H9 (cell line): Measurements from ENCODE around the gene TNFRSF4. TPM values are rescaled to one million over a fixed set of nuclear protein-coding genes. Genes with fewer than 3 reads are reported as not detected.
A peak's percentile ranks its signal among the peaks of the same experiment; 100 is the strongest.

Source experiments
- DNase-seq: peaks from one replicate; pipeline ENCODE4 v3.0.0-alpha.2; 2017
- H2AFZ ChIP-seq: one replicate; pipeline ENCODE4 v1.6.1; 2013; ENCODE audit warnings: mild to moderate bottlenecking, low read length, control low read depth, moderate library complexity
- H2AK5ac ChIP-seq: 2 replicates; pipeline ENCODE4 v1.6.1; 2013; ENCODE audit warnings: low read length, control low read depth, mixed read lengths; ENCODE audit not compliant: insufficient read length
- H2BK120ac ChIP-seq: one replicate; pipeline ENCODE4 v1.6.1; 2013; ENCODE audit warnings: low read depth, mild to moderate bottlenecking, low read length, control low read depth, inconsistent platforms; ENCODE audit not compliant: poor library complexity, severe bottlenecking
- H2BK12ac ChIP-seq: 2 replicates; pipeline ENCODE4 v1.6.1; 2013; ENCODE audit warnings: low read length, control low read depth, mixed read lengths, low read depth; ENCODE audit not compliant: insufficient read length
- H2BK15ac ChIP-seq: 2 replicates; pipeline ENCODE4 v1.6.1; 2013; ENCODE audit warnings: low read depth, low read length, control low read depth
- H2BK20ac ChIP-seq: one replicate; pipeline ENCODE4 v1.6.1; 2013; ENCODE audit warnings: low read depth, mild to moderate bottlenecking, low read length, control low read depth, inconsistent platforms; ENCODE audit not compliant: poor library complexity, severe bottlenecking
- H2BK5ac ChIP-seq: 2 replicates; pipeline ENCODE4 v1.6.1; 2013; ENCODE audit warnings: low read length, control low read depth, mixed read lengths; ENCODE audit not compliant: insufficient read length
- H3K14ac ChIP-seq: 2 replicates; pipeline ENCODE4 v1.6.1; 2013; ENCODE audit warnings: low read length, control low read depth; ENCODE audit not compliant: insufficient read depth
- H3K18ac ChIP-seq: 2 replicates; pipeline ENCODE4 v1.6.1; 2013; ENCODE audit warnings: low read depth, mild to moderate bottlenecking, mixed read lengths, low read length, control low read depth; ENCODE audit not compliant: insufficient read length
- H3K23ac ChIP-seq: 2 replicates; pipeline ENCODE4 v1.6.1; 2013; ENCODE audit warnings: low read length, control low read depth, mixed read lengths, low read depth; ENCODE audit not compliant: insufficient read length
- H3K23me2 ChIP-seq: 2 replicates; pipeline ENCODE4 v1.6.1; 2013; ENCODE audit warnings: low read depth, mild to moderate bottlenecking, mixed read lengths, low read length, control low read depth; ENCODE audit not compliant: insufficient read length, poor library complexity, severe bottlenecking
- H3K27ac ChIP-seq: 2 replicates; pipeline ENCODE4 v1.5.1; 2013; ENCODE audit warnings: low read length, control low read depth, mixed read lengths, low read depth; ENCODE audit not compliant: insufficient read length
- H3K27me3 ChIP-seq: 2 replicates; pipeline ENCODE4 v1.6.1; 2013; ENCODE audit warnings: low read length, control low read depth, inconsistent platforms; ENCODE audit not compliant: insufficient read depth
- H3K4ac ChIP-seq: 2 replicates; pipeline ENCODE4 v1.6.1; 2013; ENCODE audit warnings: low read depth, mild to moderate bottlenecking, control low read depth, inconsistent platforms, low read length, moderate library complexity
- H3K4me1 ChIP-seq: 2 replicates; pipeline ENCODE4 v1.6.1; 2013; ENCODE audit warnings: low read length, control low read depth, inconsistent platforms; ENCODE audit not compliant: insufficient read depth
- H3K4me2 ChIP-seq: 2 replicates; pipeline ENCODE4 v1.6.1; 2013; ENCODE audit warnings: low read length, control low read depth, mixed read lengths; ENCODE audit not compliant: insufficient read length, insufficient read depth
- H3K56ac ChIP-seq: 2 replicates; pipeline ENCODE4 v1.6.1; 2013; ENCODE audit warnings: low read depth, mild to moderate bottlenecking, mixed read lengths, low read length, control low read depth; ENCODE audit not compliant: insufficient read length
- H3K79me1 ChIP-seq: 2 replicates; pipeline ENCODE4 v1.6.1; 2013; ENCODE audit warnings: low read depth, mild to moderate bottlenecking, moderate library complexity, low read length, control low read depth, inconsistent platforms; ENCODE audit not compliant: insufficient read depth, poor library complexity, severe bottlenecking
- H3K79me2 ChIP-seq: 2 replicates; pipeline ENCODE4 v1.6.1; 2013; ENCODE audit warnings: low read length, control low read depth, inconsistent platforms; ENCODE audit not compliant: insufficient read depth
- H3K9ac ChIP-seq: 2 replicates; pipeline ENCODE4 v1.6.1; 2013; ENCODE audit warnings: low read length, control low read depth, mixed read lengths; ENCODE audit not compliant: insufficient read length; ENCODE audit errors: extremely low read depth
- H3K9me3 ChIP-seq: one replicate; pipeline ENCODE4 v1.6.1; 2013; ENCODE audit warnings: low read depth, low read length, inconsistent platforms; ENCODE audit not compliant: control insufficient read depth
- H3T11ph ChIP-seq: one replicate; pipeline ENCODE4 v1.6.1; 2013; ENCODE audit warnings: mild to moderate bottlenecking, low read length, control low read depth, inconsistent platforms
- H4K20me1 ChIP-seq: one replicate; pipeline ENCODE4 v1.6.1; 2013; ENCODE audit not compliant: control insufficient read depth, insufficient read length, insufficient read depth
- H4K5ac ChIP-seq: 2 replicates; pipeline ENCODE4 v1.6.1; 2013; ENCODE audit warnings: low read depth, mild to moderate bottlenecking, mixed read lengths, low read length, control low read depth; ENCODE audit not compliant: insufficient read length
- H4K8ac ChIP-seq: replicated peaks from 2 replicates; pipeline ENCODE4 v1.6.1; 2013; ENCODE audit warnings: low read length, control low read depth, mixed read lengths, low read depth; ENCODE audit not compliant: insufficient read length
- H4K91ac ChIP-seq: 2 replicates; pipeline ENCODE4 v1.6.1; 2013; ENCODE audit warnings: low read depth, mild to moderate bottlenecking, moderate library complexity, mixed read lengths, low read length, control low read depth; ENCODE audit not compliant: insufficient read length
- H3K27ac Mint-ChIP-seq, 3 experiments: 2 replicates in 2 of 3; 3 replicates in 1 of 3; pipeline ENCODE4 v1.8.0; 2020 to 2021; ENCODE audit warnings: mixed read lengths in 3 of 3, mild to moderate bottlenecking in 1 of 3, moderate library complexity in 1 of 3
- H3K27me3 Mint-ChIP-seq: 2 replicates; pipeline ENCODE4 v1.8.0; 2021; ENCODE audit warnings: low read depth, mild to moderate bottlenecking, moderate library complexity, mixed read lengths
- H3K36me3 Mint-ChIP-seq, 3 experiments: 2 replicates in 2 of 3; 3 replicates in 1 of 3; pipeline ENCODE4 v1.8.0; 2020 to 2021; ENCODE audit warnings: low read depth in 3 of 3, mixed read lengths in 3 of 3; ENCODE audit not compliant: insufficient read depth in 1 of 3
- H3K4me1 Mint-ChIP-seq, 2 experiments: 2 replicates each; pipeline ENCODE4 v1.8.0; 2020; ENCODE audit warnings: mixed read lengths in 2 of 2
- H3K4me3 Mint-ChIP-seq, 2 experiments: 2 replicates in 1 of 2; 3 replicates in 1 of 2; pipeline ENCODE4 v1.8.0; 2020 to 2021; ENCODE audit warnings: mild to moderate bottlenecking in 2 of 2, mixed read lengths in 2 of 2, moderate library complexity in 1 of 2
- H3K9me3 Mint-ChIP-seq, 2 experiments: 2 replicates in 1 of 2; 3 replicates in 1 of 2; pipeline ENCODE4 v1.8.0; 2020; ENCODE audit warnings: mild to moderate bottlenecking in 2 of 2, mixed read lengths in 2 of 2, moderate library complexity in 1 of 2
- WGBS: extraction: QIAGEN DNeasy Blood & Tissue Kit; methylation state at CpG from one replicate; pipeline ENCODE4 v1.1.7; 2013; ENCODE audit warnings: missing lambda C conversion rate, low lambda C conversion rate, mixed read lengths; ENCODE audit not compliant: insufficient read length; ENCODE audit errors: extremely low coverage; 5-methylcytosine and 5-hydroxymethylcytosine counted together
- total RNA-seq: library from RNA; stranded (reverse); gene quantifications from 2 replicates; pipeline ENCODE4 v1.2.1, GENCODE V29; 2021
- TF ChIP-seq, protein P1 (sequence below): fragments of 200-600 bp; sonication (generic); conservative IDR thresholded peaks from 3 replicates; pipeline ENCODE4 v1.8.0; 2021; ENCODE audit warnings: antibody characterized with exemption, mild to moderate bottlenecking

Gene TNFRSF4
- total RNA-seq, 1 experiment from 2014 or later: 0.24 TPM

DNA sequence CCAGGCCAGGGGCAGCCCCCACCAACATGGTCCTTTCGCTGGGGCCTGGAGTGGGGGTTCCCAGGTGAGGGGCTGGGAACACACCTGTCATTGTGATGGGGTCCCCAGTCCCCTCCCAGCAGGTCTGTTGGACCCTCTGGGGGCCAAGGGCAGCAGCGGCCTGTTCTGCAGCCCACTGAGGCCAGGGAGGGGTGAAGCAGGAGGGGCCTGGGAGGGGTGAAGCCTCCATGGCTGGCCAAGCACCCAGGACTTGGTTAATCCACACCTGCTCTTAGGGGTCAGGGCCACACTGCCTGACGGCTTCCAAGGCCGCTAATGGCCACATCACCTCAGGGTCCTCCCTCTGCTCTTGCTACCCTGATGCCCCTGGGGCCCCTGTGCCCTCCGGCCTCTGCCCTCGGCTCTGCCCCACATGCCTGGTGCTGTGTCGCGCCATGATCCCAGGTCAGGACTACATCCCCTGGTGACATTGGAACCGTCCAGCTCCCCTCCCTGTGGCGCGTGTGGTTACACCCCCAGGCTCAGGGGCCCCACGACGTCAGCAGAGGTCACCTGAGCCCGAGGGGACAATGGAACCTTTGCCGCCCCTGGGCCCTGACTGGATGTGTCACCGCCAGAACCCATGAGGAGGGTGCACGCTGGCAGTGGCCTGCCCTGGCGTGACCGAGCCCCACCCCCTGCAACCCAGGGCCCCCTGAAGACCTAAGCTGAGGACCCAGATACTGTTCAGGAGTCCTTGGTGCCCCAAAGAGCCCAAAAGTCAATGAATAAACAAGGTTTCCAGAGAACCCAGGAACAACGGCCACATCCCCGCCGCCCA, 14.6 kb downstream of the TNFRSF4 start:
- Histone ChIP-seq H2BK120ac (no peak overlapping the region), H3K23me2 (peaks cover 3% of the 10 kb centered on the region), H4K5ac (no peak overlapping the region), H3K23ac (no peak overlapping the region), H3K9ac (no peak overlapping the region), H3K9me3 (no peaks in the 10 kb centered on the region), H4K91ac (no peak overlapping the region), H3K79me2 (no peaks in the 10 kb centered on the region), H2BK12ac (no peak overlapping the region), H3K56ac (no peak overlapping the region), H3K79me1 (no peaks in the 10 kb centered on the region), H3K14ac (no peak overlapping the region), H3T11ph (no peak overlapping the region), H3K4me2 (no peak overlapping the region), H3K4ac (no peak overlapping the region), H4K8ac (no peak overlapping the region), H3K4me1 (no peaks in the 10 kb centered on the region), H4K20me1 (no peaks in the 10 kb centered on the region), H2AFZ (no peak overlapping the region), H2AK5ac (no peak overlapping the region), H3K18ac (no peak overlapping the region), H3K27ac (no peak overlapping the region), H3K27me3 (no peaks in the 10 kb centered on the region), H2BK20ac (no peak overlapping the region), H2BK15ac (no peak overlapping the region), H2BK5ac (no peak overlapping the region)
- H3K27me3 Mint-ChIP-seq: peaks cover 34% of the 10 kb centered on the region
- no peak overlapping the region; a peak in 1 of 7 replicates for H3K27ac Mint-ChIP-seq
- no peaks in the 10 kb centered on the region for H3K36me3 Mint-ChIP-seq
- peak; percentile 24 for DNase-seq
- H3K9me3 Mint-ChIP-seq: peaks cover 9 to 13% of the 10 kb centered on the region in 2 experiments
- WGBS: no CpG with 5 or more reads among the region's 22 CpGs
- TF ChIP-seq, protein P1, sequence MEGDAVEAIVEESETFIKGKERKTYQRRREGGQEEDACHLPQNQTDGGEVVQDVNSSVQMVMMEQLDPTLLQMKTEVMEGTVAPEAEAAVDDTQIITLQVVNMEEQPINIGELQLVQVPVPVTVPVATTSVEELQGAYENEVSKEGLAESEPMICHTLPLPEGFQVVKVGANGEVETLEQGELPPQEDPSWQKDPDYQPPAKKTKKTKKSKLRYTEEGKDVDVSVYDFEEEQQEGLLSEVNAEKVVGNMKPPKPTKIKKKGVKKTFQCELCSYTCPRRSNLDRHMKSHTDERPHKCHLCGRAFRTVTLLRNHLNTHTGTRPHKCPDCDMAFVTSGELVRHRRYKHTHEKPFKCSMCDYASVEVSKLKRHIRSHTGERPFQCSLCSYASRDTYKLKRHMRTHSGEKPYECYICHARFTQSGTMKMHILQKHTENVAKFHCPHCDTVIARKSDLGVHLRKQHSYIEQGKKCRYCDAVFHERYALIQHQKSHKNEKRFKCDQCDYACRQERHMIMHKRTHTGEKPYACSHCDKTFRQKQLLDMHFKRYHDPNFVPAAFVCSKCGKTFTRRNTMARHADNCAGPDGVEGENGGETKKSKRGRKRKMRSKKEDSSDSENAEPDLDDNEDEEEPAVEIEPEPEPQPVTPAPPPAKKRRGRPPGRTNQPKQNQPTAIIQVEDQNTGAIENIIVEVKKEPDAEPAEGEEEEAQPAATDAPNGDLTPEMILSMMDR: no peak
- peaks cover 3 to 4% of the 10 kb centered on the region in 2 experiments; a peak in 3 of 4 replicates for H3K4me1 Mint-ChIP-seq
- no peak overlapping the region; a peak in 2 of 5 replicates for H3K4me3 Mint-ChIP-seq
